Germinal center (tissue), 1 donor: ENCODE data around the gene POFUT2.

Experiments
- DNase-seq: peaks from one replicate; pipeline ENCODE4 v3.0.0; 2012; ENCODE audit warnings: mixed read lengths, low spot score

Gene POFUT2

GRCh38 chr21:45287438-45288391 lies at the start of gene POFUT2:
POFUT2 (minus strand) TSS chr21:45287895; CDS start chr21:45287871, 24 bp downstream.
- DNase-seq, result peak; percentile 98

- DNase-seq, result no peak
Measured at GRCh38 chr21:45336870-45337269, 49.2 kb upstream of the POFUT2 start.

GRCh38 chr21:45336535-45336810 lies 48.8 kb upstream of the POFUT2 start:
- DNase-seq, result no peak

- DNase-seq, result no peak
Measured at GRCh38 chr21:45335761-45336534, 48.3 kb upstream of the POFUT2 start.

GRCh38 chr21:45335151-45335760 lies 47.6 kb upstream of the POFUT2 start:
- DNase-seq, result no peak

- no peak for DNase-seq
Measured at GRCh38 chr21:45334591-45335081, 46.9 kb upstream of the POFUT2 start.

- DNase-seq, result no peak
Measured at GRCh38 chr21:45334134-45334533, 46.4 kb upstream of the POFUT2 start.

GRCh38 chr21:45333583-45334121 lies 46.0 kb upstream of the POFUT2 start:
- DNase-seq, result no peak

- no peak for DNase-seq
Measured at GRCh38 chr21:45332981-45333582, 45.4 kb upstream of the POFUT2 start.

GRCh38 chr21:45332415-45332814 lies 44.7 kb upstream of the POFUT2 start:
- no peak for DNase-seq

- DNase-seq, result no peak
Measured at GRCh38 chr21:45331531-45332147, 43.9 kb upstream of the POFUT2 start.

- no peak for DNase-seq
Measured at GRCh38 chr21:45330851-45331261, 43.2 kb upstream of the POFUT2 start.

- DNase-seq, result no peak
Measured at GRCh38 chr21:45330075-45330781, 42.5 kb upstream of the POFUT2 start.

- no peak for DNase-seq
Measured at GRCh38 chr21:45329261-45330074, 41.8 kb upstream of the POFUT2 start.

- DNase-seq, result no peak
Measured at GRCh38 chr21:45328198-45329091, 40.8 kb upstream of the POFUT2 start.

GRCh38 chr21:45327441-45328197 lies 39.9 kb upstream of the POFUT2 start:
- DNase-seq, result no peak

- DNase-seq, result no peak
Measured at GRCh38 chr21:45326891-45327440, 39.3 kb upstream of the POFUT2 start.
